Tibial nerve (tissue), 4 donors: ENCODE measurements around the gene RFXAP.

Source experiments
- CTCF ChIP-seq, 5 experiments: fragments of 200-600 bp in 3 of 5; fragments of 450-650 bp in 2 of 5; sonication (generic) in 3 of 5; IDR thresholded peaks; one replicate each; pipeline ENCODE4 v1.5.1; 2016 to 2019; ENCODE audit warnings: antibody characterized with exemption in 5 of 5, mild to moderate bottlenecking in 3 of 5, moderate library complexity in 2 of 5
- EP300 ChIP-seq, 2 donors: sonication (generic); formaldehyde crosslinking; IDR thresholded peaks; one replicate each; pipeline ENCODE4 v1.6.1; 2017; ENCODE audit warnings: antibody characterized with exemption in 2 of 2, mild to moderate bottlenecking in 1 of 2
- POLR2A ChIP-seq, 2 donors: fragments of 450-650 bp; IDR thresholded peaks; one replicate each; pipeline ENCODE4 v1.6.1; 2017; ENCODE audit warnings: antibody characterized with exemption in 2 of 2, mild to moderate bottlenecking in 2 of 2, moderate library complexity in 2 of 2

GRCh38 chr13:36772853-36773252, 46.2 kb upstream of the RFXAP start:
- TF ChIP-seq CTCF (IDR thresholded peaks at IDR 0.05) (no peak), POLR2A (IDR thresholded peaks at IDR 0.05) (no peak), EP300 (IDR thresholded peaks at IDR 0.05) (no peak)
